ENCODE measurements around the gene ERC1. TPM values are rescaled to one million over a fixed set of nuclear protein-coding genes. Genes with fewer than 3 reads are reported as not detected.
A peak's percentile ranks its signal among the peaks of the same experiment; 100 is the strongest.

The ERC1 gene
- total and polyA plus RNA-seq, 9 of the 15 experiments (the other 6 are each of a cell fraction or from before 2014, with no cell fraction given): 0.74 to 11.8 (median 4.8) TPM

GRCh38 chr12:1515428-1515827 lies 524.4 kb downstream of the ERC1 start:
- DNase-seq (ENCODE audit: extremely low read depth in 1 of 4, low spot score in 3 of 4): no peak
- 93% methylated on average over 1 of the region's 1 CpG for WGBS (ENCODE audit: insufficient coverage, low coverage, missing lambda C conversion rate)
- BruUV-seq (replicated peaks): no TSS peak
- H3K79me2 ChIP-seq (ENCODE audit: control insufficient read depth, insufficient read depth, low read length): no peaks in the 10 kb centered on the region
- no peak for ATAC-seq
- ChIA-PET CTCF (ENCODE audit: low intra/inter-chr PET ratio) (interaction anchor here (0.7 kb wide), 1 partner anchor 267 kb away, joined by 4 read pairs; no protein-coding TSS in a partner anchor), POLR2A (no interaction called here)
- H3K27ac ChIP-seq (ENCODE audit: extremely low read depth, low read depth, low read length): no peak overlapping the region
- H3K4me2 ChIP-seq (ENCODE audit: insufficient read depth, low read length): no peak overlapping the region
- no peaks in the 10 kb centered on the region for H4K20me1 ChIP-seq (replicated peaks; ENCODE audit: control insufficient read depth, insufficient read depth, low read length)
- H2AFZ ChIP-seq (ENCODE audit: low read depth, low read length): no peak overlapping the region
- no peaks in the 10 kb centered on the region for H3K9me1 ChIP-seq (ENCODE audit: control insufficient read depth, insufficient read depth, low read length)
- no peaks in the 10 kb centered on the region; the same call in 1 of the 2 replicates for H3K9me3 ChIP-seq (replicated peaks; ENCODE audit: control insufficient read depth, insufficient read depth, low read depth, low read length)
- no peak overlapping the region for H3K9ac ChIP-seq (ENCODE audit: insufficient read depth in 1 of 2, low read depth in 2 of 2, low read length in 2 of 2)
- intact Hi-C loops (cut with micrococcal nuclease) (loop anchor here (10.0 kb wide), 1 partner anchor 59 kb away; no protein-coding TSS in a partner anchor), in situ Hi-C loops (cut with MboI) (no loop called here)
- H3K4me3 ChIP-seq: no peak overlapping the region
- H3K4me1 ChIP-seq (replicated peaks in 1 of 2; ENCODE audit: control insufficient read depth in 2 of 2, insufficient read depth in 2 of 2, low read length in 2 of 2): peaks cover 8 to 11% of the 10 kb centered on the region in 2 experiments; a peak in 4 of 5 replicates
- FAIRE-seq: no peak
- no peaks in the 10 kb centered on the region for H3K36me3 ChIP-seq (ENCODE audit: control insufficient read depth, insufficient read depth, low read length)
- H3K27me3 ChIP-seq (ENCODE audit: control insufficient read depth in 2 of 2, insufficient read depth in 2 of 2, low read length in 2 of 2): no peaks in the 10 kb centered on the region
- peak; percentile 68 for TF ChIP-seq RBM25 (IDR thresholded peaks at IDR 0.05; ENCODE audit: low read depth, low read length, severe bottlenecking)
- no peak for TF ChIP-seq ZNF766 (CRISPR knock-in tag; conservative IDR thresholded peaks at IDR 0.05)
- TF ChIP-seq MTA3 (IDR thresholded peaks at IDR 0.05; ENCODE audit: borderline replicate concordance): no peak
- TF ChIP-seq ZNF57 (CRISPR knock-in tag; IDR thresholded peaks at IDR 0.05): no peak
- TF ChIP-seq CHD2 (IDR thresholded peaks at IDR 0.05; ENCODE audit: low read depth, low read length): no peak
- no peak for TF ChIP-seq THRAP3 (IDR thresholded peaks at IDR 0.05; ENCODE audit: borderline replicate concordance)
- TF ChIP-seq ZNF740 (CRISPR knock-in tag; IDR thresholded peaks at IDR 0.05): no peak
- no peak for TF ChIP-seq ZNF740 (tag; IDR thresholded peaks at IDR 0.05)
- no peak for TF ChIP-seq ZFP36 (IDR thresholded peaks at IDR 0.05; ENCODE audit: low read depth, low read length, partially characterized antibody)
- TF ChIP-seq ZNF311 (CRISPR knock-in tag; IDR thresholded peaks at IDR 0.05): no peak
- no peak for TF ChIP-seq ZNF449 (CRISPR knock-in tag; IDR thresholded peaks at IDR 0.05)
- no peak for TF ChIP-seq SAFB (IDR thresholded peaks at IDR 0.05; ENCODE audit: borderline replicate concordance, low read depth, low read length)
- TF ChIP-seq HES1 (IDR thresholded peaks at IDR 0.05; ENCODE audit: low read depth): no peak
- TF ChIP-seq ARID1B (IDR thresholded peaks at IDR 0.05): no peak
- TF ChIP-seq SOX6 (IDR thresholded peaks at IDR 0.05): no peak
- TF ChIP-seq ZBTB8A (IDR thresholded peaks at IDR 0.05; ENCODE audit: partially characterized antibody): no peak
- TF ChIP-seq KAT8 (IDR thresholded peaks at IDR 0.05; ENCODE audit: low read depth): no peak
- no peak for TF ChIP-seq MEIS2 (IDR thresholded peaks at IDR 0.05; ENCODE audit: partially characterized antibody)
- no peak for TF ChIP-seq MTA1 (IDR thresholded peaks at IDR 0.05; ENCODE audit: borderline replicate concordance)
- TF ChIP-seq ATF7 (IDR thresholded peaks at IDR 0.05): no peak
- TF ChIP-seq CC2D1A (IDR thresholded peaks at IDR 0.05): no peak
- no peak for TF ChIP-seq E2F1 (CRISPR knock-in tag; IDR thresholded peaks at IDR 0.05)

Measured in K562 (cell line).